ENCODE results near the gene DCP1B.

DCP1B gene

DNA sequence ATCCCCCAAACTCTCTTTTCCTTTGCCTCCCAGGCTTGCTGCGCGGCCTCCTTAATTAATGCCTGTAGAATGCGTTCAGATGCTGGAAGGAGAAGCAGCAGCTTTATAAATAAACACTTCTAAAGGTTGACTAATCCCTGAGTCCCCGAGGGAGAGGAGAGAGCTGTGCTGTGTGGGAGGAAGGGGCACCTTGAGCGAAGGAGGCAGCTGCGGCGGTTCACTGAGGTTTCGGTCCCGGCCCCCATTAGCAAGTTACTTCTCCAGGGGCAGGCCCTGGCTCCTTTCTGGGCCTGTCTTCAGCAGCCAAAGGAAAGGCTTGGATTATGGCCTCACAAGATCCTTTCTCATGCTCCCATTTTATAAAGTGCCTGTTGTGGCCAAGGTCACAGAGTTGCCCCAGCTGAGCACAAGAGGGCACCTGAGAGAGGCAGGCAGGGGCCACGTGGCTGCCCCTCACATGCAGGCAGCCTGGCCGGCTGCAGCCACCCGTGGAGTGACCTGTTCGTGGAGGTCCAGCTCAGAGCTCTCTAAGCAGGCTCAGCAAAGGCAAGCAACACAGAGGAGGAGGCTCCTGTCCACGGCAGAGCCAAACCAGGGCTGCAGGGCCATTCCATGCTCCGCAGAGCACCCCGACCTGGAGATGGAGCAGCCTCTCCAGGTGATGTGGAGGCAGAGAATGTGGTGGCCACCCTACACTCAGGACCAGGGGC is 70.8 kb downstream of the DCP1B start:
- no peak for DNase-seq

DNA sequence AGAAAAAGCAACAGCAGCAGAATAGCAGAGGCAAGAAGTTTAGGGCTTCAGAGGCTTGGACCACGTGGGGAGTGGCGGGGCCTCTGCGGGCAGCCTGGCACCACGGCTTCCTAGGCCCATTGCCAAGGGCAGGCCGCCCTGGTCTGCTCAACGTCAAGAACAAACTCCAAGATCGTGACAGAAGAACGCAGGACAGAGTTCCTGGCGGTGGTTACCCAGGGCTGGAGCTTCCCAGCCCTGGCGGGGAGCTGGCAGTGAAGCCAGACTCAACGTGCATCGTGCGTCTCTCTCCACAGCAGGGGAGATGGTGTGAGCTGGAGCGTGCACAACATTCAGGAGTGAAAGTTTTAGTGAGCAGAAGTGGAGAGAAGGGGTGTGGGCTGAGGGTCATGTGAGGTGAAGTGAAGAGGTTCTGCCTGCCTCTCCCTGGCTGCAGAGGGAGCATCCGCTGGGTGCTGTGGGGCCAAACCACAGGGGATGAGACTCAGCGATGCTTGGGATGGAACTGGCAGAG is 71.9 kb downstream of the DCP1B start:
- no peak for DNase-seq

DNA sequence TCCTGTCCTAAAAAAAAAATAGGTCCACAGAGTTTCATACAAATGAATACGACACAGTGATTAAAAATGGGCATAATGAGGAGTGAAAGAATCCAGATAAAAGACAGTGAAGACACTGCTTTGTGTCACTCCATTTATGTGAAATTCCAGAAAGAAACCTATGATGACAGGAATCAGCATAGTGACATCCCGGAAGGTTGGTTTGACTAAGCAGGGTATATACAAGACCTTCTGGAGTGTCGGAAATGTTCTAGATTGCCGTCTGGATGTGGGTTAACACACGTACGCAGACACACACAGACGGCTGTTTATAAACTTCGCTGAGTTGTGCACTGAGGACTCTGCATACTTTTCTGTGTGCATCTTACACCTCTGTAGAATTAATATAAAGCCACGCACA is 72.6 kb downstream of the DCP1B start:
- no peak for DNase-seq

DNA sequence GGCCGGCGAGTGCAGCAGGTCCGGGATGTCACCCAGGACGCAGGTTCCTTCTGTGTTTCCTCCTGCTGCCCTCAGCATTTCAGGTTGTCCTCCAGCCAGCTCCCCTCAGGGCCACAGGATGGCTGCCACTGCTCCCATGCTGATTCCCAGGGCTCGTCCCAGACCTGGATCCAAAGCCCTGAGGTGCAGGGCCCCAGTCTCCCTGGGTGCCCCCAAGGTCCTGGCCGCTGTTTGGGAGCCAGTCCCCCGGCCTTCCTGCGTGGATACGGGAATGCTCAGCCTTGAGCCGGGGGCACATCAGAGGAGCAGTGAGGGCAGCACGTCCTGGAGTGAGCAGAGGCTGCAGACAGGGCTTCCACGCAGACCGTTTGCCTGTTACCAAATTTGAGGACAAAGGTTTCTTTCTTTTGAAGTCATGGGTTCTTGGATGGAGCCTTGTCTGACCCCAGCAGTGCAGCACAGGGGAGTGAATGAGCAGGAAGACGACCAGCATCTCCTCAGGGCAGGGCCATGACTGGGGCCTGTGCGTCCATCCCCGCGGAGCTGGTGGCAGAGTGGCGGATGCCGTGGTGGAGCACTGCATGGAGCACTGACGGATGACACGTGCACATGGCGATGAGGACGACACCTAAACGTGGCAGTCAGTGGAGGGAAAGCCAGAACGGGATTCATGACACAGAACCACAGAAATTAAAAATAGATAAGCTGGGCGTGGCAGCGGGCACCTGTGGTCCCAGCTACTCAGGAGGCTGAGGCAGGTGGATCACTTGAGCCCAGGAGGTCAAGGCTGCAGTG is 73.3 kb downstream of the DCP1B start:
- DNase-seq = no peak

DNA sequence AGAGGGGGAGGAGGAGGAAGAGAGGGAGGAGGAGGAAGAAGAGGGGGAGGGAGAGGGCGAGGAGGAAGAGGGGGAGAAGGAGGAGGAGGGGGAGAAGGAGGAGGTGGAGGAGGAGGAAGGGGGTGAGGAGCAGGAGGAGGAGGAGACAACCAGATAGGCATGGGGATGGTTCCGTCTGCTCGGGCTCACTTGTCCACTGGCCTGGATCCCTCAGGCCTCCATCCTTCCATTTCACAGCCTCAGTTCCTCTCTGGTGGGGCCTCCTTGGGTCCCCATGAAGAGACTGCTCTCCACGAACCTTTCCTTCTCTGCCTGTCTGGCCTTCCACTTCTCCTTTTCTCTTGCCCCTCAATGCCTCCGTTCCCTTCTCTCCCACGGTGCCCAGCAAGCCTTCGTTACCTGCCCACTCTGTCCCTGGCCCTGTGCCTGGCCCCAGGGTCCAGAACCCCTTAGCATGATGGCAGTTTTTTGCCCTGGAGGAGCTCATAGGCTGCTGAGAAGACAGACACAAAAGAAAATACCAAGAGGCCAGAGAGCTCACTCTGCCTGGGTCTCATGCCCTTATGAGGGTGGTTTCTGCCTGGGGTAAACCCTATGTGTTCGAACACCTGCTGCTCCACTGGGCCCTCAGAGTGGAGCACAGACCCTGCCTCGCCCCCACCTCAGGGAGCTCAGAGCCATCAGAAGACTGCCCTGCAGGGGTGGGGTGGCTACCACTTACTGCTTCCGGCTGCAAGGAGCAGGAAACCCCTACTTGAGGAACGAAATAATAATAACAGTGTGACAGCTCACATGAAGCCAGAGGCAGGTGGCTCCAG is 74.1 kb downstream of the DCP1B start:
- no peak for DNase-seq

DNA sequence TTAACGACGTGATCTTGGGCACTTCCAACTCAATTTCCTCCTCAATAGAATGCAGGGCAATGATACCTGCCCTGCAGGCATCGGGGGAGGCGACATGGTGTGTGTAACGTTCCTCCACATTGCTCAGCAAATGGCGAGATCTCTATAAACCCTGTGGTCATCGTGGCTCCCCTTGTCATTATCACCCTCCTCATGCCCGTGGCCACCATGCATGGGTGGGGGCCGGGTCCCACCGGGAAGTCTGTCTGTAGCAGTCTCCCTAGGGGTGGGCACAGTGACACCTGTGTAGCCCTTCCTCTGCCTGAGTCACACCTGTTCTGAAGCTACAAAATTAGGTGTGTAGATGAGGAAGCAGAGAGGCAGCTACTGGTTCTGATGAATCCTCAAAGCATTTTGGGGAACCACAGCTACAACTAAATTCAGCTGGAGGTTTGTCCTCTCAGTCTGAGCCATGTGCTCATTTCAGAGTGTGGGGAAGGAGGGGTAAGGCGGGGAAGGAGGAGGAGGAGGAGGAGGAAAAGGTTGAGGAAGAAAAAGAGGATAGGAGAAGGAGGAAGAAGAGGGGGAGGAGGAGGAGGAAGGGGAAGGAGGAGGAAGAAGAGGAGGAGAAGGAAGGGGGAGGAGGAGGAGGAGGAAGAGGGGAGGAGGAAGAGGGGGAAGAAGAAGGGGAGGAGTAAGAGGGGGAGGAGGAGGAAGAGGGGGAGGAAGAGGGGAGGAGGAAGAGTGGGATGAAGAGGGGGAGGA is 74.8 kb downstream of the DCP1B start:
- DNase-seq = no peak

DNA sequence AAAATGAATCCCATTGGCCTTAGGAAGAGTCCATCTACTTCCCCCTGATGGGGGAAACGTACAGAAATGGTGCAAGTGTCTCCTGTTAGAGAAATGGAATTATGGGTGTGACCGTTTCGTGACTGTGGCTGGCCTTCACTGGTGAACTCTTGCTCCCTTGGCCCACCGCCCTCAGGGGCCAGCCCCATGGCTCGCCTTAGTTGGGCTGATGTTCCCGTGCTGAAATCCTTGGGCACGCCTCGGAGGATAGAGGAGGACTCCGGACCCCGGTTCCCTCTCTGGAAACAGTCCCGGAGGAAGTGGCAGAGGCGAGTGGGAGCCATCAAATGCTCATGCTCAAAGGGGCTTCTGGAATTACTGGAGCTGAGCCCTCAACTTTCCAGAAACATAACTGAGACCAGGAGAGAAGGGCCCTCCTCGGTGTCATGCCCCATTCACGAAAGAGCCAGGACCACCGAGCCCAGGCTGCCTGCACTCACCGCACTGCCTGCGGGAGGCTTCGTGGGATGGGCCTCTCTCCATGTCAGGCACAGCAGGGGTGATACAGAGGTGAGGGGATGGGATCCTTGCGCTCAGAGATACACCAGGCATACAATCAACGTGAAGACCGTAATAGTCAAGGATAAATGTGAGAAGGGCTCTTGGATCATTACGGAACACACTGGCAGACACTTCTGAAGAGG is 75.7 kb downstream of the DCP1B start:
- no peak for DNase-seq

DNA sequence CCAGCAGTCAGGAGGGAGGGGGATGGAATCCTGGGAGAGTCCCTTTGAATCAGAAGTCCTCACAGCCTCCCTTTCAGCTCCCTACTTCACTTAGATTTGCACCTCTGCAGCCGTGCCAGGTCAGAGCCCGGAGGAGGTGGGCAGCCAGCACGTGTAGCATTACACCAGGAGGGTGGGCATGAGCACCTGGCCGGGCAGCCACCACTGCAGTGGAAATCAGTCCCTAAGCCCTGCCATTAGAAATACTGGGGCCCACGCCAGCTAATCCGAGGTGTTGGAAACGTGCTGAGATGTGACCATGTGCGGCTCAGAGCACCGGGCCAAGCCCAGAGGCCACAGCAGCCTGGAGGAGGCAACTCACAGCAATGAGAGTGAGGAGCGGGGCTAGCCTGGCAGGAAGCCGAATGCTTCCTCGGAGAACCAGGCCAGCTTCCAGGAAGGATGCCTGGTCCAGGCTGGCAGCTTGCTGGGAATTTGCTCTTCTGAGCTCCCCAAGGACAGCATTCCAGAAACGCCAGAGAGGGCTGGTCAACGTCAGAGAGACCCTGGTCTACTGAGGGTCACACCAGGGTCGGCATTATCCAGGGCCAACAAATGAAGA is 76.4 kb downstream of the DCP1B start:
- no peak for DNase-seq

DNA sequence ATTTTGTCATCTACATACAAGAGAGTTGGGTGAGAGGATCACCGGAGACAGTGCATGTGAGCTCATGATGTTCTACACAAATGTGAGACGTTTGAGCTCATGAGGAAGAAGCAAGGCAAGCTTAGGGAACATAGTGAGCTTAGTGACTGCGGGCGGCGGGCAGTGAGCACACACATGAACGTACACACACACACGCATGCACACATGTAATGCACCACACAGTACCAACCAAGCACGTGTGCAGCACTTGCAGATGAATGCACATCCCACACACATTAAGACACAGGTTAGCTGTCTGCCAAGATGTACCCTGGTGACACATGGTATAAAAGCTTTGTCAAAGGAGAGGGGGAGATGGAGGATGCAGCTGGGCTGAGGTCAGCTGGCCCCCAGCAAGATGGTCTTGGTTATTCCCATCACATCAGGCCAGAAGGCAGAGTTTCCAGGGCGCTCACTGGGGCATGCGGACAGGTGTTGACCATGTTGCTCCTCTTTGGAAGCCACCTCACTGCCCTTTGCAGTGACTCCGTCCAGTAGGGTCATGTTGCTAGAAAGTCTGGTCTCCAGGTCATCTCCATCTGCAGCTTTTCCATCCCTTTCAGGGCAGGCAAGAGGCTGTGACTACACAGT is 77.1 kb downstream of the DCP1B start:
- DNase-seq = no peak

DNA sequence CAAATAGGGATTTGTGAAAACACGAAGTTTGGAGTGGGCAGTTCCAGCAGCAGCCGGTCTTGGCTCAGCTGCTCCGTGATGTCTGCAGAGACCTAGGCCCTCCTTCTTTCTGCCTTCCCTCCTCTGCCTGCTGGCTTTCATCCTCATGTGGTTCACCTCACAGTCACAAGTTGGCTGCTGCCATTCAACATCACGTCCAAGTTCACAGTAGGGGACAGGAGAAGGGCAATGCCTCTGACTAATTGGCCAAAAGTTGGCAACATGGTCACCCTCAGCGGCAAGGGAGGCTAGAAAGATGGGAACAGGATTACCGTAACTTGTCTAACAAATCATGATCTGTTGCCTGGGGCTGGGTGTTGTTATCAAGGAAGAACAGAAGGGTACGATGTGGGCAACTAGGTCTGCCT is 78.0 kb downstream of the DCP1B start:
- no peak for DNase-seq

DNA sequence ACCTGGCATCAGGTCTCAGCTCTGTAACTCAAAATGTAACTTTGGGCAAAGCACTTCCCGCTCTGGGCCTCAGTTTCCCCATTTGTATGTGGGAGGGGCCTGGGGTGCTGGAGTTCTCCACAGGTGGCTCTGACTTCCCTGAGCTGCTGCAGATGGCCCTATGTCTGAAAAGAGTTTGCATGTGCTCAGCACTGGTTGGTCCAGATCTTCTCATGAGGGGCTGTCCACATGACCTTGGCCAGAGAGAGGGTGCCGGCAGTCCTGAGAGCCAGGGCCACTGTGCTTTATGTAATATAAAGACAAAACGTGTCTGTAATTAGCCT is 78.6 kb downstream of the DCP1B start:
- no peak for DNase-seq

DNA sequence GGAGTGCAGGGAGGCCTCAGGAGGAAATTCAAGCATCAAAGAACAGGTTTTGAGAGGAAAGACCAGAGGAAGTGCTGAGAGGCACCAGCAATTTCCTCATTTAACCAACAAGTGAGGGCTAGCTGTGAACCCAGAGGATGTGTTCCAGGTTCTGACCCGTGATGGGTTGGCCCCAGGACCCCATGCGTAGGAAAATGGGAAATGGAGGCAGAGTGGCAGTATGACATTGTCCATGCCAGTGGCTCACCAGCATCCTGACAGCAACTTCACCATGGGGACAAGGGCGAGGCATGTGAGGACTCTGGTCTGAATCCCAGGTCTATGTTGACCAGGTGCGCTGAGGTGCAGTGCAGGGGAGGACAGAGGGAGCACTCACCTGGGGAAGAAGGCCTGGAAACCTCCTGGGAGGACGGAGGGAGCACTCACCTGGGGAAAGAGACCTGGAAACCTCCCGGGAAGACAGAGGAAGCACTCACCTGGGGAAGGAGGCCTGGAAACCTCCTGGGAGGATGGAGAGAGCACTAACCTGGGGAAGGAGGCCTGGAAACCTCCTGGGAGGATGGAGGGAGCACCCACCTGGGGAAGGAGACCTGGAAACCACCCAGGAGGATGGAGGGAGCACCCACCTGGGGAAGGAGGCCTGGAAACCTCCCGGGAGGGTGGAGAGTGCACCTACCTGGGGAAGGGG is 79.1 kb downstream of the DCP1B start:
- DNase-seq = no peak

DNA sequence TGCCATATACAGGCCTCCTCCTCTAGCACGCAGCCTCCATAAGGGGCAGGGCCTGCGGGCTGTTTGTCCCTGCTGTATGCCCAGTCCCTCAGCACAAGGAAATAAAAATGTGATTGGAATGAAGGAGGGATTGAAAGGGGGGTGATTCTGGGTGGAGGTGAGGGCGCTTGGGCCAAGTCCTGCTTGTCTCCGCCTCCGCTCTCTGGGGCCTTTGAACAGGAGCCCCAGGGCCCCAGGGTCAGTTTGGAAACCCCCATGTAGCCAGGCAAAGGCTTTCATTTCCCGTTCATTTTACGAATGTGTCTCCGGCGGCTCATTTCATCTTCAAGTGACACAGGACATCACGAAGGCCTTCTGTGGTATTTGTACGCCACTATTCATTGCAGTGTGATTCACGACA is 81.3 kb downstream of the DCP1B start:
- no peak for DNase-seq

DNA sequence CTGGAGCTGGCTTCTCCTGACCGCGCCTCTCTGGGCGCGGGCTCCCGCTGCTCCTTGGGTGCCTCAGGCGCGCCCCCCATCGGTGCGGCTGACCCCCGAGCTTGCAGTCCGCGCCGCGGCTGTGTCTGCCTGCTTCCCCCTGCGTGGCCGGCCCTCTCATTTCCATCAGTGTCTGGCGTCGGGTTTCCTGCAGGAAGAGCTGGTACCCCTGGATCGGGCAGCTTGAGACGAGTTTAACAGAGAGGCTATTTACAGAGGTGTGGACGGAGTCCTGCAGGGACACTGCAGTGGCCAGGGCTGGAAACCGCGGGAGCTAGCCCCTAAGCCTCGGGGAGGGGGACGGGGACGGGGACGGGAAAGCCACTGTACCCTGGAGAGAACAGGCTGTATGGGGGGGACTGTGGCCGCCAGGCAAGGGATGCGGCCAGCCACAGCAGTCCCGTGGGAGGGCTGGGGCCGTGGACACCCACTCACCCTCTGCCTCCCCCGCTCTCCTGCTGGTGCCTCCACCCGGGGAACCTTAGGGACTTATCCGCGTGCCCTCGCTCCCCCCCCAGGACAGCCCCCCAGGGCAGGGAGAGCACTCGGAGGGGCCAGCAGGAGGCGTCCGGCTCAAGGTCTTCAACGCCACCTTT is 82.1 kb downstream of the DCP1B start:
- DNase-seq = no peak

DNA sequence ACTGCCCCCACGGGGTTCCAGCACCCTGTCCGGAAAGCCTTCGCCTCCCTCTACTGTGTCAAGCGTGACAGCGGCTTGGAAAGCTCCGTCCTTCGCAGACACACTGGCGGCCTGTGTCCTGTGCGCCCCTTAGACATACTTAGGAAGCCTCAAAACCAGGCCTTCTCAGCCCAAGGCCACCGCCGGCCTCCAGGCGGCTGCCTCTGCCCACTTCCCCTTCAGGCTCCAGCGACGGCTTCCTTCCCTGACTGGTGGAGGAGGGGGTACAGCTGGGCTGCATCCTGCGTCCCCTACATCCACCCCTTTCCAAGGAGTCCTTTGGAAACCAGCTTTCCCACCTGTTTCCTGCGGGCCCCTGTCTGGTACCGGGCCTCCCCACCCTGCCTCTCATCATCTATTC is 83.3 kb downstream of the DCP1B start:
- DNase-seq = no peak

DNA sequence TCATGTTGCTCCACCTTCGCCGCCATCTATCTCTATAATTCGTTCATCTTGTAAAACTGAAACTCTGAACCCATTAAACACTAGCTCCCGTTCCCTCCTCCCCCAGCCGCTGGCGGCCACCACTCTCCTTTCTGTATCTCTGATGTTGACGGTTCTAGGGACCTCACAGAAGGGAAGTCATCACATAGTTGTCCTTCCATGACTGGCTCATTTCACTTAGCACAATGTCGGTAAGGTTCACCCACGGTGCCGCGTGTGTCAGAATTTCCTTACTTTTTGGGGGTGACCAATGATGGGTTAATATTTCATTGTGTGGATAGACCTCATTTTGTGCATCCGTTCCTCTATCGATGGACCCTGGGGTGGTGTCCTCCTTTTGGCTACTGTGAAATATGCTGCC is 83.8 kb downstream of the DCP1B start:
- DNase-seq = no peak

DNA sequence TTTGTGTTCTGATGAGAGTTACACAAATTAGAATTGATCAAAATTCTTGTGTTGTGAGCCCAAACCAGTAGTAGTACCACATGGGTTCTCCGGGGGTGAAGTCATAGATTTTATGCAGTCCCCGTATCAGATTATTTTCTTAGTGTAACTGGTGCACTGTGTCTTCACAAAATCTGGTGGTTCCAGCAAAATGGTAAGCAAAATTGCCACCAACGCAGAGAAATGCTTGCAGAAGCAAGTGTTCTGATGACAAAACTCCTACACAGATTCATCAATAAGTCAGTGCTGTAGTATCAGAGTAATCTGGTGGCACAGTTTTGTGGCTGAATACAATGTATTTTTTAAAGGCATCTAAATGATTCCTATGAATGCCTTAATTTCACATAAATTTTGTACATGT is 84.5 kb downstream of the DCP1B start:
- no peak for DNase-seq

DNA sequence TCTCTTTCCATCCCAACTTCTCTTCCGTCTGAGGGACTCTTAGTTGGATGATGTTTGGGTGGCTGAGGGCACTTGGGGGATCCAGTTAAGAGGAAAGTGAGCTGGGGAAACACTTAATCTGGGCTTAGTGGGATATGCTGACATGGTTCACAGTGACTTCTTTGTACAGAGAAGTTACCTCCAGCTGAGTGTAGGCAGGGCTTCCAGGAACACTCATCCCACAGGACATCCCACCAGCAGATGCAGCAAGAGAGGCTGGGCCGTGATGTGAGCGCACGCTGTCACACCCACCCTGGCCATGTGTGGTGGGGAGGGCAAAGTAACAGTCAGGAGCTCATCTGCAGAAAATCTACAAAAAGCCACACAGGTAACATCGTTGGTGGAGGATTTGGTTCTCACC is 85.0 kb downstream of the DCP1B start:
- DNase-seq = no peak

DNA sequence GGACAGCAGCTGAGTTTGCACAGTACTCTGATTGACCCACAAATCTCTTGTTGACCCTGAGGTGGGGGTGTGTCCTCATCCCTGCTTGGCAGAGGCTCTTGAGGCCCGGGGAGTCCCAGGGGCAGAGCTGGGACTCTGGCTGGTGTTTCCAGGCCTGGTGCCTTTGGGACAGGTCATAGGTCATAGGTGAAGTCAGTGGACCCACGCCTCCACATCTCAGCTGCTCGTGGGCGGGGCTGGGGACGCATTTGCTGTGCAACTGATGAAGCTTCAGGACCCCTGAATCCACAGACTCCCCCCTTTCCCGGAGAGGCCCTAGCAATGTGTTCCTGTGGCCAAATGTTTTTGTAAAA is 85.4 kb downstream of the DCP1B start:
- DNase-seq = no peak

DNA sequence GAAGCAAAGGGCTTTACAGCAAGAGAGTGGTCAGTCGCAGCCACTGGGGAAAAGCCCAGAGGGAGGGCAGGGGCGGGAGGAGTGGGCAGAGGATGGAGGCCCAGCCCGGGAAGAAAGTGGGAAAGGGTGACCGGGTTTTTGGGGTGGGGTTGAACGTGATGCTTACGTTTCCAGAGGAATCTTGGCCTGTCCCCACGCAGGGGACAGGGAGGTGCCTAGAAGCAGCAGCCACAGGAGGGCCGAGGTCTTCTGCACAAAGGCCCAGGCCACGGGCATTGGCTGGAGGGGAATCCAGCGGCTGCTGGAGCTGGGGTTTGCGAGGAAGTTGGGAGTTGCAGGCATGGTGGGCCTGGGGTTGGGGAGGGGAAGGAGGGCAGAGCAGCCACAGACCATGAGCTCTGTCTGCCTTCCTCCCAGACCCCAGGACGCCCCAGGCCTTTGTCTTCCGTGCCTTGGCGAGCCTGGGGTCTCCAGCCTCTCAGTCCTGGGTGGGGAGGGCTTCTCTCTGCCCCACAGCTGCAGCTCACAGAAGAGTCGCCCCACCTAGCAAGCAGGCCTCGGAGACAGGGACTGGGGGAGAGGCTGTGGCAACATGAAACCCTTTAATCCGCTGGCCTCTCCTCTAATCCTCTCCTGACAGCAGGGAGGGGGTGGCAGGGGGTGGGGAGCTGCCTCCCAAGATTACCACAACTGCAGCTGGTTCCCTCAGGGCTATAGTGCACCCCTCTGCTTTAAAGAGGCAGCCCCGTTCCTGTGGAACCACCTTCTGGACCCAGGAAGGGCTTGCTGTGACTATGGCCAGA is 86.0 kb downstream of the DCP1B start, which contains the start of gene CACNA2D4:
TSS of gene CACNA2D4 (minus strand) at position 572 of the 803 bp plus-strand sequence. CDS start at position 393, 179 bp downstream.
- no peak for DNase-seq
